DMS153 treated with DMSO at 0.1 percent for 48 hours (cell line): Measurements from ENCODE around the gene PDE4A.

ENCODE experiments used
- DNase-seq: peaks from one replicate; lab custom pipeline; 2025; ENCODE audit not compliant: unreplicated experiment; lab: John Stamatoyannopoulos, UW

PDE4A gene

GRCh38 chr19:10508036-10508435 lies 87.7 kb downstream of the PDE4A start:
- no peak for DNase-seq

- DNase-seq, result no peak
Measured at GRCh38 chr19:10508707-10509106, 88.4 kb downstream of the PDE4A start.

- DNase-seq, result no peak
Measured at GRCh38 chr19:10510301-10510802, 90.0 kb downstream of the PDE4A start.

- no peak for DNase-seq
Measured at GRCh38 chr19:10513223-10513622, 92.9 kb downstream of the PDE4A start.

GRCh38 chr19:10514211-10515145 lies 94.1 kb downstream of the PDE4A start:
- DNase-seq, result no peak

GRCh38 chr19:10516064-10516385 lies 95.7 kb downstream of the PDE4A start:
- no peak for DNase-seq

GRCh38 chr19:10516671-10517286 lies 96.4 kb downstream of the PDE4A start:
- no peak for DNase-seq

- no peak for DNase-seq
Measured at GRCh38 chr19:10517361-10517759, 97.0 kb downstream of the PDE4A start, which contains the start of gene S1PR5. Gene S1PR5, minus strand, starts transcription at chr19:10517447. Its CDS starts 2,436 bp downstream, at chr19:10515011.

- DNase-seq, result no peak
Measured at GRCh38 chr19:10517760-10518443, 97.6 kb downstream of the PDE4A start.

GRCh38 chr19:10518444-10519361 lies 98.4 kb downstream of the PDE4A start:
- no peak for DNase-seq
